NK-92 treated with Interleukin-12 subunit alpha and Interleukin-12 subunit beta, amount 100 ng/mL, for 24 hours (cell line): ENCODE results near the gene WBP2.
"Not testable (repeated sequence)": the region's sequence is repeated elsewhere in the genome, so short reads cannot be mapped to it uniquely, and the experiment has no call there.

Experiments
- DNase-seq: peaks from one replicate; lab custom pipeline; 2025; lab: John Stamatoyannopoulos, UW

Gene WBP2

GRCh38 chr17:75888484-75888883 lies 33.3 kb upstream of the WBP2 start:
- no peak for DNase-seq

- DNase-seq, result not testable (repeated sequence)
Measured at GRCh38 chr17:75885860-75886259, 30.7 kb upstream of the WBP2 start.

GRCh38 chr17:75885431-75885830 lies 30.3 kb upstream of the WBP2 start:
- no peak for DNase-seq

- no peak for DNase-seq
Measured at GRCh38 chr17:75881678-75882454, 26.7 kb upstream of the WBP2 start.

GRCh38 chr17:75880266-75880665 lies 25.1 kb upstream of the WBP2 start:
- no peak for DNase-seq

GRCh38 chr17:75878174-75878998 lies 23.3 kb upstream of the WBP2 start, which contains the start of gene TRIM47:
Gene TRIM47, minus strand, starts transcription at chr17:75878581. Its CDS starts 33 bp downstream, at chr17:75878548.
- no peak for DNase-seq

- no peak for DNase-seq
Measured at GRCh38 chr17:75877752-75878173, 22.6 kb upstream of the WBP2 start.

GRCh38 chr17:75876938-75877751 lies 22.0 kb upstream of the WBP2 start:
- no peak for DNase-seq

- no peak for DNase-seq
Measured at GRCh38 chr17:75876190-75876937, 21.2 kb upstream of the WBP2 start.

- DNase-seq, result no peak
Measured at GRCh38 chr17:75875940-75876189, 20.7 kb upstream of the WBP2 start.

GRCh38 chr17:75875182-75875939 lies 20.2 kb upstream of the WBP2 start:
- no peak for DNase-seq

GRCh38 chr17:75874323-75875181 lies 19.4 kb upstream of the WBP2 start:
- no peak for DNase-seq

- DNase-seq, result no peak
Measured at GRCh38 chr17:75873587-75874322, 18.6 kb upstream of the WBP2 start.

- DNase-seq, result no peak
Measured at GRCh38 chr17:75872434-75873351, 17.6 kb upstream of the WBP2 start.

GRCh38 chr17:75870228-75870627 lies 15.1 kb upstream of the WBP2 start:
- not testable (repeated sequence) for DNase-seq

GRCh38 chr17:75869282-75870141 lies 14.4 kb upstream of the WBP2 start:
- DNase-seq, result no peak

GRCh38 chr17:75868730-75869281 lies 13.7 kb upstream of the WBP2 start:
- not testable (repeated sequence) for DNase-seq
